ENCODE results near the gene INSIG1. TPM values are rescaled to one million over a fixed set of nuclear protein-coding genes. Genes with fewer than 3 reads are reported as not detected.

The INSIG1 gene
- total RNA-seq, 1 donor from 2014 or later = 18.0 TPM

DNA sequence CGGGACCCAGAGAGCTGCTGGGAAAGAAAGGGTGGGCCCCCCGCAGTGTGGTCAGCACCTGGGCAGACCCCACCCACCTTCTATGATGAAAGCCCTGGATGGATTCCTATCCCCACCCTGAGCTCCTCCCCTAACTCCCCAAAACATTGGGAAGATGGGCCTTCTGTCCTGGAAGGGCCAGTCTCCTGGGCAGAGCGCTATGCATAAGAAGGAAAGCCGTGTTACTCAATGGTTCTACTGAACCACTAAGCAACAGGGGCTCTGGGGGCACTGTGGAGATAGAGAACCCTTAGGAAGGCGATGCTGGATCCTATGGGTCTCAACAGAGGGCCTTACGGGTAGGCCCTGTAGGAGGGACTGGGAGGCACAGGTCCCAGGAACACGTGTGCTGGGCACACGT is 30.7 kb upstream of the INSIG1 start:
- Histone ChIP-seq H3K27me3 (no peaks in the 10 kb centered on the region), H3K4me3 (no peak overlapping the region)
- intact Hi-C loops (cut with DNase I) = no loop called here

DNA sequence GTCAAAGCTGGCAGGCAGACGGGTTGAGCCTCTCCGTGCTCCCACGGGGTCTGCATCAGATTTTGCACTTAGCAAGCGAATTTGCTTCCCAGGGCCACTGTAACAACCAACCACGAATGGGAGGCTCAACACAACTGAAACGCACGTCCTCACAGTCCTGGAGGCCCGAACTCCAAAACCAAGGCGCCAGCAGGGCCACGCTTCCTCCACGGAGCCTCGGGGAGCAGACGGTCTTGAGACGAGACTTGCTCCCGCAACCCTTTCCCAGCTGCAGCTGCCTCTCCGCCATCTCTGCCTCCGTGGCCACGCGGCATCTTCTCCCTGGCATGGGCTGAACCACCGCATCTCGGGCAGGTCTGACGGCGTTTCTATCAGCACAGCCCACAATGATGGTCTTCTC is 30.2 kb upstream of the INSIG1 start:
- Histone ChIP-seq H3K4me3 (no peak overlapping the region), H3K27me3 (no peaks in the 10 kb centered on the region), H3K36me3 (no peaks in the 10 kb centered on the region), H3K27ac (no peak overlapping the region), H3K9me3 (no peaks in the 10 kb centered on the region), H3K4me1 (no peaks in the 10 kb centered on the region)
- TF ChIP-seq, protein P1, sequence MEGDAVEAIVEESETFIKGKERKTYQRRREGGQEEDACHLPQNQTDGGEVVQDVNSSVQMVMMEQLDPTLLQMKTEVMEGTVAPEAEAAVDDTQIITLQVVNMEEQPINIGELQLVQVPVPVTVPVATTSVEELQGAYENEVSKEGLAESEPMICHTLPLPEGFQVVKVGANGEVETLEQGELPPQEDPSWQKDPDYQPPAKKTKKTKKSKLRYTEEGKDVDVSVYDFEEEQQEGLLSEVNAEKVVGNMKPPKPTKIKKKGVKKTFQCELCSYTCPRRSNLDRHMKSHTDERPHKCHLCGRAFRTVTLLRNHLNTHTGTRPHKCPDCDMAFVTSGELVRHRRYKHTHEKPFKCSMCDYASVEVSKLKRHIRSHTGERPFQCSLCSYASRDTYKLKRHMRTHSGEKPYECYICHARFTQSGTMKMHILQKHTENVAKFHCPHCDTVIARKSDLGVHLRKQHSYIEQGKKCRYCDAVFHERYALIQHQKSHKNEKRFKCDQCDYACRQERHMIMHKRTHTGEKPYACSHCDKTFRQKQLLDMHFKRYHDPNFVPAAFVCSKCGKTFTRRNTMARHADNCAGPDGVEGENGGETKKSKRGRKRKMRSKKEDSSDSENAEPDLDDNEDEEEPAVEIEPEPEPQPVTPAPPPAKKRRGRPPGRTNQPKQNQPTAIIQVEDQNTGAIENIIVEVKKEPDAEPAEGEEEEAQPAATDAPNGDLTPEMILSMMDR (IDR thresholded peaks at IDR 0.05) = no peak
- intact Hi-C loops (cut with DNase I) = no loop called here
- DNase-seq (ENCODE audit: low spot score in 2 of 2) = no peak

More for the DNA sequence above, 30.7 kb upstream of the INSIG1 start:
- Histone ChIP-seq H3K4me1 (no peaks in the 10 kb centered on the region), H3K9me3 (no peaks in the 10 kb centered on the region), H3K27ac (no peak overlapping the region), H3K36me3 (no peaks in the 10 kb centered on the region)
- TF ChIP-seq, protein P1 (IDR thresholded peaks at IDR 0.05) = no peak
- DNase-seq (ENCODE audit: low spot score in 2 of 2) = no peak

DNA sequence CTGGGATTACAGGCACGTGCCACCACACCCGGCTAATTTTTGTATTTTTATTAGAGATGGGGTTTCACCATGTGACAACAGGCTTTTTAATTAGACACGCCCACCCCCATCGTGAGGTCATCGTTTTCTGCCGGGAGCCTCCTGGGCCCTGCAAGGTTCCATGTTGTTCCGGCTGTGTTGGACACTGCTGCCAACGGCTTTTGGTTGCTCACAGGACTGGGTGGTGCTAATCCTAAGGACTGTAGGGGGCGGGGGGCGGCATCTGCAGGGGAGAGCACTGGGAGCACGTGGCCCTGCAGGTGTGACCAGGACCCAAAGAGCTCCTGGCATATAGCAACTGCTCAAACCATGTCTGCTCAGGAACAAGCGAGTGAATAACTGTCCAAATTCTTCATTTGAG is 29.5 kb upstream of the INSIG1 start:
- intact Hi-C loops (cut with DNase I) = no loop called here
- Histone ChIP-seq H3K27ac (no peak overlapping the region), H3K9me3 (no peaks in the 10 kb centered on the region), H3K4me1 (no peaks in the 10 kb centered on the region), H3K4me3 (no peak overlapping the region), H3K27me3 (no peaks in the 10 kb centered on the region), H3K36me3 (no peaks in the 10 kb centered on the region)
- TF ChIP-seq, protein P1 (IDR thresholded peaks at IDR 0.05) = no peak
- no peak for DNase-seq (ENCODE audit: low spot score in 2 of 2)

DNA sequence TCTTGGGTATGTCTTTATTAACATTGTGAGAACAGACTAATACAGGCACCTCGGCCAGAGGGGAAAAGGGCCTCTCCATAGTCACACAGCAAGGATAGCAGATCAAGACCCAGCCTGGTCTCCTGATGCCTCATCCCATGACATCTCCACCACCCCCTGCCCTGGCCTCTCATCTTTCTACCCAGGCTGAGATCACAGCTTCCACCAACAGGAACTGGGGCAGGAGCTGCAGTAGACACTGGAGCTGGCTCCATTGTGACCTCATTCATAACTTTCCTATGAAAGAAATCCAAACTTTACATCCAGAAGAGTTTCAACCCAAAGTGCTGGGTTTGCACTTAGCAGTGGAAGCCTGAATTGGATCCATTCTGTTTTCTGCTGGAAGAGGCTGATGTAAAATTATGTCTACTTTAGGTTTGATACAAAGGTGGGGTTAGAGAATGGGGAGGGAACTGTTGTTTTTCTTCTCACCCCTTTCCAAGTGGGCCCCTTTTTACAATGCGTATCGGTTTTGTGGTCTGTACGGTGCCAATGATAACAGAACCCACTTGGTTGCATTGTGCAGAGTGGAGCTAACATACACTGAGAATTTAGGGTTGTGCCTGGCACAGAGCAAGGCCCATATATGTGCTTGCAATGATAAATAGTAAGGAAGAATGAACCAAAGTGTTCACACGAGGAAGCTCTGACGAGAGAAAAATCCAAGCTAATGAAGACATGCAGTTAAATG is 28.6 kb upstream of the INSIG1 start:
- Histone ChIP-seq H3K27me3 (no peaks in the 10 kb centered on the region), H3K4me3 (no peak overlapping the region), H3K9me3 (no peaks in the 10 kb centered on the region), H3K36me3 (no peaks in the 10 kb centered on the region), H3K27ac (no peak overlapping the region), H3K4me1 (no peaks in the 10 kb centered on the region)
- no peak for DNase-seq (ENCODE audit: low spot score in 2 of 2)
- TF ChIP-seq, protein P1 (IDR thresholded peaks at IDR 0.05) = no peak
- intact Hi-C loops (cut with DNase I) = no loop called here

DNA sequence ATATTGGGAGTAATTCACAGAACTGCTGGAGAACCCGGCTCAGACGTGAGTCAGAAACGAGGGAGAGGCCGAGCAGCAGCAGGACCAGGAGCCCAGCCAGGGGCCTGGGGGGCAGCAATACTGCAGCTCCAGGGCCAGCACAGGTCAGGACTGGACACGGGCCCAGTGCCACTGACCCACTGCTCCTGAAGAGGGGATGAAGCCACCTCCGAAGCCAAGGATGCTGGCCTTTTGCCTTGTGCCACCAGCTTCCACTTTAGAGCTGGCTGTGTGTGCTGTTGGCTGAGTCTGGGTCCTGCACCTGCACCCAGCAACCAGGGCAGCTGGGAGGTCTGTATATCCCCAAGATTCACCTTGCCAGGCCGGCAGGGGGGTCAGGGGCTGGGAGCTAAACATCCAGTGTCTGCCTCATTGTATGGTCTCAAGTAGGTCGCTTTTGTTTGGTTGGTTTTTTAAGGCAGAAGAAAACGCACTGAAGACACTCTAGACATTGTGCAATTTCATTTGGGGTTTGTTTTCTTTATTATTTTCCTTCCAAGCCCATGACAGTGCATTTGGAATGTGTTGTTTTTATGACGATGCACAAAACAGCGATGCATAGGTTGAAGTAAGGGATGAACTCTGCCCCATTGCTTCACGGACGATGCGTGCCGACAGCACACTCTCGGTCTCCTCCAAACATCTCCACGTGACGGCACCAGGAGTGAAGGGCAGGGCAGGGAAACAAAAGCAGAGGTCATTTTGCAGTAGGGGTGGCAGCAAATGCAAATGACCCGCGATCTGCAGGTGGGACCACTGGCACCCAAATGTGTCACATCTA is 27.7 kb upstream of the INSIG1 start:
- no peak overlapping the region for H3K27ac ChIP-seq
- H3K4me1 ChIP-seq = no peaks in the 10 kb centered on the region
- H3K4me3 ChIP-seq = no peak overlapping the region
- intact Hi-C loops (cut with DNase I) = no loop called here
- no peaks in the 10 kb centered on the region for H3K9me3 ChIP-seq
- no peaks in the 10 kb centered on the region for H3K27me3 ChIP-seq
- TF ChIP-seq, protein P1 (IDR thresholded peaks at IDR 0.05) = no peak
- DNase-seq (ENCODE audit: low spot score in 2 of 2) = no peak
- no peaks in the 10 kb centered on the region for H3K36me3 ChIP-seq

Data from ascending aorta (tissue), 2 donors.